Upper lobe of right lung (tissue), 1 donor: ENCODE data around the gene ADRA2C. TPM values are rescaled to one million over a fixed set of nuclear protein-coding genes. Genes with fewer than 3 reads are reported as not detected.

Experiments used
- ATAC-seq: fragments of 200-7000 bp; cut with Tn5 transposase; one replicate; pipeline ENCODE4 v1.9.1; 2020; ENCODE audit warnings: mild to moderate bottlenecking, moderate library complexity
- DNase-seq: peaks from one replicate; pipeline ENCODE4 v3.0.0-alpha.2; 2020
- H3K27ac ChIP-seq: fragments of 200-600 bp; one replicate; pipeline ENCODE4 v1.8.0; 2022
- H3K27me3 ChIP-seq: fragments of 200-600 bp; one replicate; pipeline ENCODE4 v1.8.0; 2022; ENCODE audit warnings: mild to moderate bottlenecking
- H3K36me3 ChIP-seq: fragments of 200-600 bp; one replicate; pipeline ENCODE4 v1.8.0; 2022
- H3K4me1 ChIP-seq: fragments of 200-600 bp; one replicate; pipeline ENCODE4 v1.8.0; 2022
- H3K4me3 ChIP-seq: fragments of 200-600 bp; one replicate; pipeline ENCODE4 v1.8.0; 2022; ENCODE audit warnings: mild to moderate bottlenecking
- H3K9me3 ChIP-seq: fragments of 200-600 bp; one replicate; pipeline ENCODE4 v1.8.0; 2022
- CTCF ChIP-seq: fragments of 200-600 bp; IDR thresholded peaks from one replicate; pipeline ENCODE4 v1.8.0; 2022; ENCODE audit warnings: antibody characterized with exemption
- intact Hi-C: fragments of 100-400 bp; cut with DNase I; formaldehyde crosslinking; loops from one replicate; pipeline ENCODE4 v1.11.0; 2022
- total RNA-seq: library from RNA; stranded (reverse); fragmentation: NEBNext Ultra II Directional; extraction: Animal tissue kit (Norgen Biotek cat#: 25700); gene quantifications from one replicate; pipeline ENCODE4 v1.2.1, GENCODE V29; 2021
- donor health status: DM: no; HTN: yes; CAD: no; lungs with severe emphysema.

The ADRA2C gene
- total RNA-seq, 1 donor from 2014 or later, result 7.3 TPM

- no peak overlapping the region for H3K4me3 ChIP-seq
- ATAC-seq, result no peak
- H3K9me3 ChIP-seq, result no peaks in the 10 kb centered on the region
- no peak overlapping the region for H3K27ac ChIP-seq
- H3K36me3 ChIP-seq, result no peaks in the 10 kb centered on the region
- no peaks in the 10 kb centered on the region for H3K4me1 ChIP-seq
- DNase-seq, result no peak
- intact Hi-C loops, result no loop called here
- peaks cover 47% of the 10 kb centered on the region for H3K27me3 ChIP-seq
- no peak for TF ChIP-seq CTCF
Observed at GRCh38 chr4:3719836-3720235, 46.3 kb upstream of the ADRA2C start.

- Histone ChIP-seq H3K4me3 (no peak overlapping the region), H3K4me1 (no peaks in the 10 kb centered on the region), H3K27ac (no peak overlapping the region), H3K9me3 (no peaks in the 10 kb centered on the region), H3K36me3 (no peaks in the 10 kb centered on the region), H3K27me3 (peaks cover 54% of the 10 kb centered on the region)
- DNase-seq (no peak), ATAC-seq (no peak)
- TF ChIP-seq CTCF, result no peak
- intact Hi-C loops, result no loop called here
Observed at GRCh38 chr4:3720466-3720865, 45.7 kb upstream of the ADRA2C start.

- no peaks in the 10 kb centered on the region for H3K36me3 ChIP-seq
- no peaks in the 10 kb centered on the region for H3K9me3 ChIP-seq
- peaks cover 50% of the 10 kb centered on the region for H3K27me3 ChIP-seq
- no peak overlapping the region for H3K27ac ChIP-seq
- no peaks in the 10 kb centered on the region for H3K4me1 ChIP-seq
- ATAC-seq (no peak), DNase-seq (no peak)
- intact Hi-C loops, result no loop called here
- no peak overlapping the region for H3K4me3 ChIP-seq
- no peak for TF ChIP-seq CTCF
Observed at GRCh38 chr4:3721186-3721585, 45.0 kb upstream of the ADRA2C start.

- no peaks in the 10 kb centered on the region for H3K4me1 ChIP-seq
- no peak overlapping the region for H3K27ac ChIP-seq
- no peaks in the 10 kb centered on the region for H3K9me3 ChIP-seq
- DNase-seq (no peak), ATAC-seq (no peak)
- H3K27me3 ChIP-seq, result peaks cover 47% of the 10 kb centered on the region
- intact Hi-C loops, result no loop called here
- H3K36me3 ChIP-seq, result no peaks in the 10 kb centered on the region
- H3K4me3 ChIP-seq, result no peak overlapping the region
- TF ChIP-seq CTCF, result no peak
Observed at GRCh38 chr4:3721627-3722026, 44.6 kb upstream of the ADRA2C start.

- Histone ChIP-seq H3K4me3 (no peak overlapping the region), H3K27me3 (peaks cover 42% of the 10 kb centered on the region), H3K27ac (no peak overlapping the region), H3K4me1 (no peaks in the 10 kb centered on the region), H3K9me3 (no peaks in the 10 kb centered on the region), H3K36me3 (no peaks in the 10 kb centered on the region)
- TF ChIP-seq CTCF, result no peak
- intact Hi-C loops, result no loop called here
- DNase-seq (no peak), ATAC-seq (no peak)
Observed at GRCh38 chr4:3722446-3723231, 43.5 kb upstream of the ADRA2C start.
